Activated CD8-positive, alpha-beta T cell treated with anti-CD3 and anti-CD28 coated beads for 36 hours (primary cell): Measurements from ENCODE around the gene AMPD1. TPM values are rescaled to one million over a fixed set of nuclear protein-coding genes. Genes with fewer than 3 reads are reported as not detected.

Source experiments
- ATAC-seq: fragments of 200-7000 bp; cut with Tn5 transposase; one replicate; pipeline ENCODE4 v1.10.0; 2021; ENCODE audit warnings: mild to moderate bottlenecking, moderate library complexity
- CTCF ChIA-PET: fragments of 350-600 bp; sonication (Branson Sonifier 250); formaldehyde crosslinking; loops from one replicate; lab custom pipeline; 2021; ENCODE audit warnings: antibody characterized with exemption; lab: Charles Lee
- POLR2A ChIA-PET: fragments of 350-600 bp; sonication (Branson Sonifier 250); formaldehyde crosslinking; loops from one replicate; lab custom pipeline; 2021; ENCODE audit warnings: antibody characterized with exemption; lab: Charles Lee
- DNase-seq: peaks from one replicate; pipeline ENCODE4 v3.0.0-alpha.2; 2020
- H3K27ac Mint-ChIP-seq: one replicate; pipeline ENCODE4 v1.8.0; 2021; ENCODE audit warnings: mild to moderate bottlenecking, mixed read lengths
- H3K27me3 Mint-ChIP-seq: one replicate; pipeline ENCODE4 v1.8.0; 2021; ENCODE audit warnings: mixed read lengths
- H3K36me3 Mint-ChIP-seq: one replicate; pipeline ENCODE4 v1.8.0; 2021; ENCODE audit warnings: low read depth, mixed read lengths
- H3K4me1 Mint-ChIP-seq: one replicate; pipeline ENCODE4 v1.8.0; 2021; ENCODE audit warnings: low read depth, mixed read lengths
- H3K4me3 Mint-ChIP-seq: one replicate; pipeline ENCODE4 v1.8.0; 2021; ENCODE audit warnings: mild to moderate bottlenecking, moderate library complexity, mixed read lengths
- H3K9me3 Mint-ChIP-seq: one replicate; pipeline ENCODE4 v1.8.0; 2021; ENCODE audit warnings: mixed read lengths
- intact Hi-C: fragments of 100-400 bp; cut with micrococcal nuclease; formaldehyde crosslinking; loops from one replicate; pipeline ENCODE4 v1.10.0; 2022
- total RNA-seq, 2 experiments: library from RNA; stranded (reverse); gene quantifications; one replicate each; pipeline ENCODE4 v1.2.3, GENCODE V29; 2021
- TF ChIP-seq, protein P1 (sequence below): fragments of 200-600 bp; IDR thresholded peaks from one replicate; pipeline ENCODE4 v1.8.0; 2022; ENCODE audit warnings: antibody characterized with exemption, mild to moderate bottlenecking

AMPD1 gene
- total RNA-seq: not detected

GRCh38 chr1:114695430-114696058 lies at the start of gene AMPD1:
Gene AMPD1 (minus strand): TSS chr1:114695546. CDS start chr1:114695471, 75 bp downstream.
- ChIA-PET POLR2A (interaction anchor here (0.7 to 1.5 kb wide), 2 partner anchors 17 to 21 kb away, joined by 3 read pairs; partner anchors contain the start of gene NRAS), CTCF (interaction anchor here (1.1 to 2.0 kb wide), 2 partner anchors 28 to 349 kb away, joined by 4 to 5 read pairs; no protein-coding TSS in a partner anchor)
- ATAC-seq (no peak), DNase-seq (no peak)
- TF ChIP-seq, protein P1, sequence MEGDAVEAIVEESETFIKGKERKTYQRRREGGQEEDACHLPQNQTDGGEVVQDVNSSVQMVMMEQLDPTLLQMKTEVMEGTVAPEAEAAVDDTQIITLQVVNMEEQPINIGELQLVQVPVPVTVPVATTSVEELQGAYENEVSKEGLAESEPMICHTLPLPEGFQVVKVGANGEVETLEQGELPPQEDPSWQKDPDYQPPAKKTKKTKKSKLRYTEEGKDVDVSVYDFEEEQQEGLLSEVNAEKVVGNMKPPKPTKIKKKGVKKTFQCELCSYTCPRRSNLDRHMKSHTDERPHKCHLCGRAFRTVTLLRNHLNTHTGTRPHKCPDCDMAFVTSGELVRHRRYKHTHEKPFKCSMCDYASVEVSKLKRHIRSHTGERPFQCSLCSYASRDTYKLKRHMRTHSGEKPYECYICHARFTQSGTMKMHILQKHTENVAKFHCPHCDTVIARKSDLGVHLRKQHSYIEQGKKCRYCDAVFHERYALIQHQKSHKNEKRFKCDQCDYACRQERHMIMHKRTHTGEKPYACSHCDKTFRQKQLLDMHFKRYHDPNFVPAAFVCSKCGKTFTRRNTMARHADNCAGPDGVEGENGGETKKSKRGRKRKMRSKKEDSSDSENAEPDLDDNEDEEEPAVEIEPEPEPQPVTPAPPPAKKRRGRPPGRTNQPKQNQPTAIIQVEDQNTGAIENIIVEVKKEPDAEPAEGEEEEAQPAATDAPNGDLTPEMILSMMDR: no peak
- intact Hi-C loops: no loop called here
- no peaks in the 10 kb centered on the region for H3K9me3 Mint-ChIP-seq
- peaks cover 13% of the 10 kb centered on the region for H3K27me3 Mint-ChIP-seq
- no peak within 1 kb of the TSS for H3K27ac Mint-ChIP-seq
- no peaks in the 10 kb centered on the region for H3K4me1 Mint-ChIP-seq
- H3K4me3 Mint-ChIP-seq: no peak within 1 kb of the TSS
- no peaks in the 10 kb centered on the region for H3K36me3 Mint-ChIP-seq

GRCh38 chr1:114741963-114742746 lies 46.8 kb upstream of the AMPD1 start:
- intact Hi-C loops: no loop called here
- Mint-ChIP-seq H3K9me3 (no peaks in the 10 kb centered on the region), H3K36me3 (peaks cover 52% of the 10 kb centered on the region), H3K4me3 (no peak overlapping the region), H3K27me3 (no peaks in the 10 kb centered on the region), H3K27ac (peak overlapping the region; percentile 43), H3K4me1 (peaks cover 60% of the 10 kb centered on the region)
- DNase-seq: no peak
- no peak for ATAC-seq
- TF ChIP-seq, protein P1: no peak
- ChIA-PET CTCF (no interaction called here), POLR2A (interaction anchor here (1.0 to 2.1 kb wide), 4 partner anchors 11 to 22 kb away, joined by 3 to 10 read pairs (median 4); partner anchors contain the start of gene CSDE1)

- TF ChIP-seq, protein P1: no peak
- Mint-ChIP-seq H3K27me3 (no peaks in the 10 kb centered on the region), H3K4me1 (peaks cover 46% of the 10 kb centered on the region), H3K27ac (no peak overlapping the region), H3K4me3 (no peak overlapping the region), H3K36me3 (peaks cover 49% of the 10 kb centered on the region), H3K9me3 (no peaks in the 10 kb centered on the region)
- ChIA-PET POLR2A (no interaction called here), CTCF (interaction anchor here (0.7 kb wide), 1 partner anchor 72 kb away, joined by 3 read pairs; no protein-coding TSS in a partner anchor)
- intact Hi-C loops: no loop called here
- ATAC-seq: no peak
- DNase-seq: no peak
Measured at GRCh38 chr1:114740331-114740730, 45.0 kb upstream of the AMPD1 start.

DNA sequence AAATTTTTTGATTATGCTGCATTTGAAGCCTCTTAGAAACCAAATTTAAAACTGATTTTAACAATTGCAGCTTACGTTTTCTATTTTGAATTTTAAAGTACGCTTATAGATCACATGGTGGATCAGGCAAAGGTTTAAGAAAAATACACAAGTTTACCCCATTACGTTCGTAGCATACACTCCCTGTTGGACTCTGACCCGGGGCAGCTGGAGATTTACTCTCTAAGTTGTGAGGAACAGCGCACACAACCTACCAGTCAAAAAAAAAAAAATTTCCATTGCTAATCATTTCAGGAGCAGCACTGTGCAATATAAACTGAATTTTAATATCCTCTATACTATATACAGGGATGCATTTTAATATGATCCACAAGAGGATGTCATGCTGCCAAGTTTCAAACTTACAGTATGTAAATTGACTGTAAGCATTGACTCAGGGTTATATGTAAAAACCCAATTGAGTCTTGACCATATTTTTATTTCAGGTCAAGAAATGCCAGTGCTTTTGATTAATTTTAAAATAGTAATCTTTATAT lies 42.0 kb upstream of the AMPD1 start:
- no peak overlapping the region for H3K27ac Mint-ChIP-seq
- DNase-seq (no peak), ATAC-seq (no peak)
- POLR2A ChIA-PET: interaction anchor here (1.3 to 2.2 kb wide), 3 partner anchors 13 to 18 kb away, joined by 4 to 6 read pairs (median 5); no protein-coding TSS in a partner anchor
- H3K36me3 Mint-ChIP-seq: peaks cover 45% of the 10 kb centered on the region
- TF ChIP-seq, protein P1: no peak
- H3K4me3 Mint-ChIP-seq: no peak overlapping the region
- peaks cover 24% of the 10 kb centered on the region for H3K4me1 Mint-ChIP-seq
- no peaks in the 10 kb centered on the region for H3K27me3 Mint-ChIP-seq
- CTCF ChIA-PET: no interaction called here
- no peaks in the 10 kb centered on the region for H3K9me3 Mint-ChIP-seq
- intact Hi-C loops: no loop called here
